NCI-H146 (cell line): ENCODE data around the gene OR5AL1.
"Not testable (repeated sequence)": the region's sequence is repeated elsewhere in the genome, so short reads cannot be mapped to it uniquely, and the experiment has no call there.

Experiments used
- DNase-seq: peaks from one replicate; lab custom pipeline; 2025; lab: John Stamatoyannopoulos, UW

The OR5AL1 gene

GRCh38 chr11:56412396-56412795 is at the start of gene OR5AL1:
Gene OR5AL1 (plus strand): TSS chr11:56412696.
- DNase-seq: no peak

- DNase-seq: no peak
These were observed 37.2 kb upstream of the OR5AL1 start, which contains the start of gene OR8U1 for GRCh38 chr11:56375324-56375723. Gene OR8U1 (plus strand): TSS chr11:56375624. CDS start chr11:56375624, 0 bp downstream.

- no peak for DNase-seq
These were observed 32.4 kb upstream of the OR5AL1 start for GRCh38 chr11:56380120-56380519.

GRCh38 chr11:56394381-56394780 is 18.1 kb upstream of the OR5AL1 start:
- no peak for DNase-seq

- DNase-seq: no peak
These were observed 16.4 kb upstream of the OR5AL1 start for GRCh38 chr11:56396047-56396446.

- DNase-seq: not testable (repeated sequence)
These were observed 10.5 kb upstream of the OR5AL1 start for GRCh38 chr11:56401858-56402461.

GRCh38 chr11:56404393-56404792 is 8.1 kb upstream of the OR5AL1 start:
- no peak for DNase-seq

GRCh38 chr11:56410801-56411200 is 1.7 kb upstream of the OR5AL1 start:
- no peak for DNase-seq

GRCh38 chr11:56453521-56453920 is 41.0 kb downstream of the OR5AL1 start:
- DNase-seq: no peak

- DNase-seq: no peak
These were observed 44.6 kb downstream of the OR5AL1 start for GRCh38 chr11:56457076-56457475.
